ENCODE measurements around the gene TNFRSF19.

The TNFRSF19 gene

DNA sequence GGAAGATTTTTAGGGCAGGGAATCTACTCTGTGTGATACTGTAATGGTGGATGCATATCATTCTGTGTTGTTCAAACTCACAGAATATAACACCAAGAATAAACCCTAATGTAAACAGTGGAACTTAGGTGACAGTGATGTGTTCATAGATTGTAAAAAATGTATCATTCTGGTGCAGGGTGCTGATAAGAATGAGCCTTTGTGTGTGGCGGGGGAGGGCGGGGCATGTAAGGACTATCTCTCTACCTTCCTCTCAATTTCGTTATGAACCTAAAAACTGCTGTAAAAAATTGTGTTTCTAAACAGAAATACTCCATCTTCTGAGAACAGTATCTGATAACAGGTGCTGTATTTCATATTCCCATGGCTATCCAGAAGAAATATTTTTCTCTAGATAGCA lies 35.6 kb downstream of the TNFRSF19 start:
- no peak for DNase-seq (ENCODE audit: low read depth)

DNA sequence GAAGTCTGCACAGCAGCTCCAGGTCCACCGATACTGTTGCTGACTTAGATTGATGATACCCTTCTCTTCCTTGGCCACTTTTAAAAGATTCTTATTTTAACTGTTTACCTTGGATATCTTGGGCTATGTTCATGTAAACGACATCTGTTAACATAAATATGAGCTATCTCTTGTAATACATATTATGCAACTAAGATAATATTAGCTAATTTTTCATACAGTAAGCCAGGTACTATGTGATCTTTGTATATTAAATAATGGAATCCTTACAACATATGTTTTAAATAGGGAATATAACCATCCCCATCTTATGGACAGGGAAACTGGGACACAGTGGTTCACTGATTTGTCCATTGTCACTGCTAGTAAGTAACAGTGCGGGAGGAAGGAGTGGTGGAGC lies 37.9 kb downstream of the TNFRSF19 start:
- no peak for DNase-seq (ENCODE audit: low read depth)

GRCh38 chr13:23608701-23609413 lies 38.6 kb downstream of the TNFRSF19 start:
- DNase-seq (ENCODE audit: low read depth) = no peak

DNA sequence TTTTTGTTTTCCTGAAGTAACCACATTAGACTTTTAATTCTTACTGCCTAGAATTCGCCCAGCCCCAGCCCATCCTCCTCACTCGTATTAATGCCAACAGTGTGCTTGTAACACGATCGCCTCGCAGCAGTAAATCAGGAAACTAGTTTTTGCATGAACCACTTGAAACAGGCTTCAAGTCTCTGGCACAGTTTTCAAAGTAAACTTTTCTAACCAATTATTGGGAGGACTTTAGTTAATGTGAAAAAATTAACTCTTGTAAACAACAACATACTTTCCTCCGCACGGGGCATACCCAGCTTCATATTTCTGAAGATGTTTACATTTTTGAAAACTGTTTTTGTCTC lies 39.2 kb downstream of the TNFRSF19 start:
- peak; percentile 46 for DNase-seq (ENCODE audit: low read depth)

- no peak for DNase-seq (ENCODE audit: low read depth)
Observed at GRCh38 chr13:23609874-23610576, 39.8 kb downstream of the TNFRSF19 start.

- peak; percentile 28 for DNase-seq (ENCODE audit: low read depth)
Observed at GRCh38 chr13:23610966-23611491, 40.8 kb downstream of the TNFRSF19 start.

- no peak for DNase-seq (ENCODE audit: low read depth)
Observed at GRCh38 chr13:23612182-23612581, 42.0 kb downstream of the TNFRSF19 start.

GRCh38 chr13:23612731-23613130 lies 42.5 kb downstream of the TNFRSF19 start:
- no peak for DNase-seq (ENCODE audit: low read depth)

GRCh38 chr13:23613596-23613995 lies 43.4 kb downstream of the TNFRSF19 start:
- DNase-seq (ENCODE audit: low read depth) = no peak

DNA sequence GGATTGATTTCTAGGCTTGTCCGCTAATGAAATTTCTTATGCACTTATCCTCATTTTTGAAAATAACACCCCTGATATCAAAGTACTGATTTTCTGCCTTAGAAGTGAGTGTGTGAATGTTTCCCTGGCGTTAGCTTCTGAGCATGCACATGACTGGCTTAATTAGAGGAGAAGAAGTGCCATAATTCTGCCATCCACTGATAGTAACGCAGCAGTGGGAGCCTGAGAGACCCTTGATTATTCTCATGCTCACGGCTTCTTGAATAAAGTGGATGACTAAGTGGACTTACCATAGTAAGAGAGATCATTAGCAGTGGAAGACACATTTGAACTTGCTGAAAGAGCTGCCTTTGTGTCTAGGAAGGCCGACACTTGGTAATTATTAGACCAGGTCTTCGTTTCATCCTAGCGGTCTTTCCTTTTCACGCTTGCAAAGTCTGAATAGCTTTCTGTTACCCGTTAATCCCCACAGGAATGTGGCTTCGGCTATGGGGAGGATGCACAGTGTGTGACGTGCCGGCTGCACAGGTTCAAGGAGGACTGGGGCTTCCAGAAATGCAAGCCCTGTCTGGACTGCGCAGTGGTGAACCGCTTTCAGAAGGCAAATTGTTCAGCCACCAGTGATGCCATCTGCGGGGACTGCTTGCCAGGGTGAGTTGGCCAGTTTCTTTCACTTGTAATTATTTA lies 45.3 kb downstream of the TNFRSF19 start:
- no peak for DNase-seq (ENCODE audit: low read depth)

DNA sequence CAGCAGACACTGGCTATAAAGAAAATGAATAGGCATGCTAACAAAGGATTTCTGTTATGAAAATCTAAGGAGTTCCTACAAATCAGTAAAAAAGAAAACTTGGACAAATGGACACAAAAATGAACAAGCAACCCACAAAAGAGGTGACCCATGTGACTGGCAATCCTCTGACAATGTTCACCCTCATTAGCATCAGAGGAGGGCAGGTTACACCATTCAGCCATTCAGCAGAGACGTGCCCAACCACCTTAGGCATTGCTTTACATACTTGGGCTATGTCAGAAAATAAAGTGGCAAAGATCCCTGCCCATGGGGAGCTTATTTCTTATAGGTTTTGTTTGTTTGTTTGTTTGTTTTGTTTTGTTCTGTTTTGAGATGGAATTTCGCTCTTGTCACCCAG lies 46.0 kb downstream of the TNFRSF19 start:
- no peak for DNase-seq (ENCODE audit: low read depth)

- DNase-seq (ENCODE audit: low read depth) = peak; percentile 28
Observed at GRCh38 chr13:23617551-23618024, 47.4 kb downstream of the TNFRSF19 start.

DNA sequence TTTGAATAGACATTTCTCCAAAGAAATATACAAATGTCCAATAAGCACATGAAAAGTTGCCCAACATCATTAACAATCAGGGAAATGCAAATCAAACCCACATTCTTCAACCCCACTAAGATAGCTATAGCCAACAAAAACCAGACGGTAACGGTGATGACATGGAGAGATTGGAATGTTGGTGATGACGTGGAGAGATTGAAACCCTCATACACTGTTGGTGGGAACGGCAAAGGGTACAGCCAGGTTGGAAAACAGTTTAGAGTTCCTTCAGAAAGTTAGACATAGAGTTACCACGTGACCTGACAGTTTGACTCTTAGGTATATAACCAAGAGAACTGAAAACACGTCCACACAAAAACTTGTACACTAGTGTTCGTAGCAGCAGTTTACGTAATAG lies 48.1 kb downstream of the TNFRSF19 start:
- peak; percentile 73 for DNase-seq (ENCODE audit: low read depth)

DNA sequence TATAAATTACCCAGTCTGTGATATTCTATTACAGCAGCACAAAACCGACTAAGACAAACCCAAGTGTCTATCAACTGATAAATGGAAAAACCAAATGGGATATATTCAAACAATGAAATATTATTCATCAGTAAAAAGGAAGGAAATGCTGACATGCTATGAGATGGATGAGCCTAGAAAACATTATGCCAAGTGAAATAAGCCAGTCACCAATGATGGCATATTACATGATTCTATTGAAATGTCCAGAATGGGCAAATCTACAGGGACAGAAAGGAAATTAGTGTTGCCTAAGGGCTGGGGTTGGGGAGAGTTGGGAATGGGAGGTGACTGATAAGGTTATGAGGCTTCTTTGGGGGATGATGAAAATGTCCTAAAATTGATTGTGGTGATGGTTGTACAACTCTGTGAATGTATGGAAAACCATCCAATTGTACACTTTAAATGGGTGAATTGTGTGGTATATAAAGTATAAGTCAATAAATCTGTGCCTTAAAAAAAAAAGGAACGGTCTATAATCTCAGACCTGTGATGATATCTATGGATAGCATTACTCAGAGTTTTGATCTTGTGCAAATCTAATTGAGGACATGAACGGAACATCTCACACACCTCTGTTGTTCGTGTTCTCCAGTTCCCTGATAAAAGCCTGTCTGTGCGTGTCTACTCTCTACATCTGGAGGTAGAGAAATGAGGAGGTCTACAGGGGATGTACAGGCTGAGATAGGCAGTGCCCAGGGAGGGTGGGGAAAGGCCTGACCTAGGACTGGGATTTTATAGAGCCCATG lies 49.0 kb downstream of the TNFRSF19 start:
- DNase-seq (ENCODE audit: low read depth) = no peak

DNA sequence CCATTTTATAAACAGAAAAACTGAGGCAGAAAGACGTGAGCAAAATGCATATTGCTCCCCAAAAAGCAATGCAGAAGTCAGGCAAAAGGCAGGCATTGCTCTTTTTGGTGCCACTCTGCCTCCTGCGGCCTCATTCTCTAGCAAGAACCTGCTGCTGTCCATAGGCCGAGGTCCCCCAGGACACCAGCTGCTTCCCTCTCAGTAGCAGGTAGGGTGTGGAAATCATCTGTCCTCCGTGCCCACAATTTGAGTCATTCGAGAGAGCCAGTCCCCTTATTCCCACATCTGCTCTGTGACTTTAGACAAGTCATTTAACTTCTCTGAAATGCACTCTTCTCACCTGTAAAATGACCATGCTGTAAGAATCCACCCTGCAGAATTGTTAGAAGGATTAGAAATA lies 50.0 kb downstream of the TNFRSF19 start:
- DNase-seq (ENCODE audit: low read depth) = no peak

GRCh38 chr13:23620613-23621315 lies 50.6 kb downstream of the TNFRSF19 start:
- DNase-seq (ENCODE audit: low read depth) = no peak

- DNase-seq (ENCODE audit: low read depth) = no peak
Observed at GRCh38 chr13:23621316-23621645, 51.1 kb downstream of the TNFRSF19 start.

DNA sequence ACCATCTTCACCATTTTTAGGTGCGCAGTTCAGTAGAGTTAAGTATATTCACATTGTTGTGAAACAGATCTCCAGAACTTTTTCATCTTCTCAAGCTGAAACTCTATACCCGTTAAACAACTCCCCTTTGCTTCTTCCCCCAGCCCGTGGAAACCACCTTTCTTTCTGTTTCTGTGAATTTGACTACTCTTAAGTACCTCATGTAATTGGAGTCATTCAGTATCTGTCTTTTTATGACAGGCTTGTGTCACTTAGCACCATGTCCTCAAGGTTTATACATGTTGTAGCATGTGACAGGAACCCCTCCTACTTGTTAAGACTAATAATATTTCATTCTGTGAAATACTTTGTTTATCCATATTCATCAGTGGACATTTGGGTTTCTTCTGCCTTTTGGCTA lies 52.8 kb downstream of the TNFRSF19 start:
- no peak for DNase-seq (ENCODE audit: low read depth)

DNA sequence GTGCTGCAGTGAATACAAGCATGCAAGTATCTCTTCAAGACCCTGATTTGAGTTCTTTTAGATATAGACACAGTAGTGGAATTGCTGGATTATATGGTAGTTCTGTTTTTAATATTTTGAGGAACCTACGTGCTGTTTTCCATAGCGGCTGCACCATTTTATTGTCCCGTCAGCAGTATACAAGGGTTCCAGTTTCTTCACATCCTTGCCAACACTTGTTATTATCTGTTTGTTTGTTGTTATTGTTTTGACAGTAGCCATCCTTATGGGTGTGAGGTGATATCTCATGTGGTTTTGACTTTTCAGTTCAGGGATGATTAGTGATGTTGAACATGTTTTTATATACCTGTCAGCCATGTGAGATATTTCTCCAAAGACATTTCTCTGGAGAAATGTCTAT lies 53.2 kb downstream of the TNFRSF19 start:
- DNase-seq (ENCODE audit: low read depth) = no peak

DNA sequence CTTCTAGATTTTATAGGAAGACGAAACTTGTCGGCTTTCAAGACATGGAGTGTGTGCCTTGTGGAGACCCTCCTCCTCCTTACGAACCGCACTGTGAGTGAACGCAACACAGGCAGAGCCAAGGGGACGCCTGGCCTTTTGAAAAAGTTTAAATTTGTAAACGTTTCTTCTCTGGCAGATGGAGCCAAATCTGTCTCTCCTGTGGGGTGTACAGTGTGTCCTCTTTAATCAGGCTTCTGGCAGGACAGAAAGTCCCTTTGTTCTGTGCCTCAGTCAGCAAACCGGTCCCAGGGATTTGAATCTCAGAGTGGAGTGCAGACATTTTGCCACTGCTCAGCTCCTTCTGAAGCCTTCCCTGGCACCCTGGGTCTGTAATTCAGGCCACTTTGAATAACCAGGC lies 56.5 kb downstream of the TNFRSF19 start:
- no peak for DNase-seq (ENCODE audit: low read depth)

DNA sequence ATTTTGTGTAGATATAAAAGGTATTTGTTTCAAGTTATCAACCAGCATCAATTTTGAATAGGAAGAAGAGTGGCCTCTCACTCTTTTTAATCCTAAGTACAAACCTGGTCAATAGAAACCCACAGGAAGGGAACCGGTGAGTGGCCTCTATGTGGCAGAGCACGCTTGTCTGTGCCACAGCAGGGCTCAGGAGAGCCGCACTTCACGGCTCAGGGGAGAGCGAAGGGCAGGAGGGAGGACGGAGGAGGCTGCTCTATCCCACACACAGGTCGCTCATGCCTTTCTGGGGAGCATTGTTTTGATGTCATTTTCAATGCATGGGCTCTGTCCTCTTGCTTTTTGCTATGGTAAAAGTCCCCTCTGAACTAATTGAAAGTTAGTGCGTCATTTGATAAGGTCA lies 57.2 kb downstream of the TNFRSF19 start:
- no peak for DNase-seq (ENCODE audit: low read depth)

DNA sequence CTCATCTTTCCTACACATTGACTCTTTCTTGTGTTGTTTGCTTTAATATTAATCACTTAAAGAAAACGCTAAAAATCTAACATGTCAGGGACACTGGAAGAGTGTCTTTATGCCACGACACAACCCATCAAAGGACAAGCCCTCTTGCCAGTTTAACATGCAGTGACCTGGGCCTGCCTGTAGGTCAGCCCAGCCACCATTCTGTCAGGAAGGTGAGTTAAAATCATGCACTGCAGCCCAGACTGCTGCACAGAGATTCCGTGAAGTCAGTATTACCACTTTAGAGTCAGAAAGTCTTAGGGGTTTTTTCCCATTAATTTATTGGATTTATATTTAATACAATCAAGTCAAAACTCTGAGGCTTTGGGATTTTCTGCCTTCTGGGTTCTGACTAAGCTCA lies 58.0 kb downstream of the TNFRSF19 start:
- DNase-seq (ENCODE audit: low read depth) = no peak

Measured in fibroblast of the conjunctiva (primary cell).